Sigmoid colon (tissue), 4 donors: ENCODE results near the gene TGM3.

Experiments used
- POLR2A ChIP-seq, 2 donors: fragments of 450-650 bp; IDR thresholded peaks; one replicate each; pipeline ENCODE4 v1.6.1; 2016; ENCODE audit warnings: antibody characterized with exemption in 2 of 2, mild to moderate bottlenecking in 2 of 2, moderate library complexity in 2 of 2
- POLR2AphosphoS5 ChIP-seq, 4 donors: sonication (generic); formaldehyde crosslinking; IDR thresholded peaks; one replicate each; pipeline ENCODE4 v1.6.1; 2017; ENCODE audit warnings: antibody characterized with exemption in 4 of 4
- TF ChIP-seq, protein P1 (sequence below), 4 experiments: fragments of 450-650 bp in 3 of 4; fragments of 200-600 bp in 1 of 4; IDR thresholded peaks; one replicate each; pipeline ENCODE4 v1.5.1; 2016 to 2019; ENCODE audit warnings: antibody characterized with exemption in 4 of 4, mild to moderate bottlenecking in 3 of 4, moderate library complexity in 2 of 4

DNA sequence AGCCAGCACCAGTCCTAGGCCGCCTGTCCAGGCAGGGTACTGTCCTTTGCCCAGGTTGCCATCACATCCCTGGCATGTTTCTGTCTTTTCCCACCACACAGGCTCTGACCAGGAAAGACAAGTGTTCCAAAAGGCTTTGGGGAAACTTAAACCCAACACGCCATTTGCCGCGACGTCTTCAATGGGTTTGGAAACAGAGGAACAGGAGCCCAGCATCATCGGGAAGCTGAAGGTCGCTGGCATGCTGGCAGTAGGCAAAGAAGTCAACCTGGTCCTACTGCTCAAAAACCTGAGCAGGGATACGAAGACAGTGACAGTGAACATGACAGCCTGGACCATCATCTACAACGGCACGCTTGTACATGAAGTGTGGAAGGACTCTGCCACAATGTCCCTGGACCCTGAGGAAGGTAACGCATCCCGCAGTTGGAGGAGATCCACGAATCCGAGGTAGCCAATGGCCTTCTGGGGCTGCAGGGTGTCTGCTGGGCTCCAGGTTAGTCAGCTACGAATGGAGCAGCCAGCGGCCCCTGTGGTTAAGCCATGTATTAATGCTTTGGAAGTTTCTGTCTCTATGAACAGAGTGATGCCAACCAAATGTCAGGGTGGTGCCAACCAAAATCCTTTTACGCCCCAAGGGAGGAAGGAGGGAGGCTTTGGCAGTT lies 36.2 kb downstream of the TGM3 start:
- TF ChIP-seq, protein P1, sequence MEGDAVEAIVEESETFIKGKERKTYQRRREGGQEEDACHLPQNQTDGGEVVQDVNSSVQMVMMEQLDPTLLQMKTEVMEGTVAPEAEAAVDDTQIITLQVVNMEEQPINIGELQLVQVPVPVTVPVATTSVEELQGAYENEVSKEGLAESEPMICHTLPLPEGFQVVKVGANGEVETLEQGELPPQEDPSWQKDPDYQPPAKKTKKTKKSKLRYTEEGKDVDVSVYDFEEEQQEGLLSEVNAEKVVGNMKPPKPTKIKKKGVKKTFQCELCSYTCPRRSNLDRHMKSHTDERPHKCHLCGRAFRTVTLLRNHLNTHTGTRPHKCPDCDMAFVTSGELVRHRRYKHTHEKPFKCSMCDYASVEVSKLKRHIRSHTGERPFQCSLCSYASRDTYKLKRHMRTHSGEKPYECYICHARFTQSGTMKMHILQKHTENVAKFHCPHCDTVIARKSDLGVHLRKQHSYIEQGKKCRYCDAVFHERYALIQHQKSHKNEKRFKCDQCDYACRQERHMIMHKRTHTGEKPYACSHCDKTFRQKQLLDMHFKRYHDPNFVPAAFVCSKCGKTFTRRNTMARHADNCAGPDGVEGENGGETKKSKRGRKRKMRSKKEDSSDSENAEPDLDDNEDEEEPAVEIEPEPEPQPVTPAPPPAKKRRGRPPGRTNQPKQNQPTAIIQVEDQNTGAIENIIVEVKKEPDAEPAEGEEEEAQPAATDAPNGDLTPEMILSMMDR (IDR thresholded peaks at IDR 0.05): no peak
- TF ChIP-seq POLR2AphosphoS5 (IDR thresholded peaks at IDR 0.05) (no peak), POLR2A (IDR thresholded peaks at IDR 0.05) (no peak)
